ENCODE data around the gene ADAMTSL3.

GRCh38 chr15:84050076-84050475 lies 396.2 kb downstream of the ADAMTSL3 start:
- no peak for TF ChIP-seq POLR2A (IDR thresholded peaks at IDR 0.05)
- TF ChIP-seq CTCF (IDR thresholded peaks at IDR 0.05) = no peak
